ENCODE data around the gene CD99.

- TF ChIP-seq CTCF (IDR thresholded peaks at IDR 0.05) (no peak), EP300 (IDR thresholded peaks at IDR 0.05) (no peak), POLR2A (IDR thresholded peaks at IDR 0.05) (no peak), POLR2AphosphoS5 (IDR thresholded peaks at IDR 0.05) (no peak)
Measured at GRCh38 chrX:2761246-2761645, 70.2 kb downstream of the CD99 start.
